Hepatocyte (in vitro differentiated cells): ENCODE results near the gene ARHGAP12. TPM values are rescaled to one million over a fixed set of nuclear protein-coding genes. Genes with fewer than 3 reads are reported as not detected.
"Not testable (repeated sequence)": the region's sequence is repeated elsewhere in the genome, so short reads cannot be mapped to it uniquely, and the experiment has no call there.

ENCODE experiments used
- DNase-seq: peaks from one replicate; pipeline ENCODE4 v3.0.0-alpha.2; 2016; ENCODE audit warnings: low spot score
- H2AFZ ChIP-seq: fragments of 200-600 bp; sonication (generic); 2 replicates; pipeline ENCODE4 v1.6.0; 2016; ENCODE audit warnings: antibody characterized with exemption, mild to moderate bottlenecking
- H3K27ac ChIP-seq: fragments of 200-600 bp; sonication (generic); 2 replicates; pipeline ENCODE4 v1.5.1; 2016; ENCODE audit warnings: mild to moderate bottlenecking
- H3K27me3 ChIP-seq: fragments of 200-600 bp; sonication (generic); 2 replicates; pipeline ENCODE4 v1.6.1; 2016
- H3K36me3 ChIP-seq: fragments of 200-600 bp; sonication (generic); replicated peaks from 2 replicates; pipeline ENCODE4 v1.5.1; 2016; ENCODE audit warnings: low read depth; ENCODE audit not compliant: insufficient read depth
- H3K4me1 ChIP-seq: fragments of 200-600 bp; sonication (generic); 2 replicates; pipeline ENCODE4 v1.5.1; 2016; ENCODE audit warnings: mild to moderate bottlenecking, moderate library complexity; ENCODE audit not compliant: insufficient read depth
- H3K4me2 ChIP-seq: fragments of 200-600 bp; sonication (generic); 2 replicates; pipeline ENCODE4 v1.6.0; 2016
- H3K4me3 ChIP-seq: fragments of 200-600 bp; sonication (generic); 2 replicates; pipeline ENCODE4 v1.5.1; 2016; ENCODE audit warnings: mild to moderate bottlenecking
- H3K79me2 ChIP-seq: fragments of 200-600 bp; sonication (generic); 2 replicates; pipeline ENCODE4 v1.6.0; 2017; ENCODE audit warnings: mild to moderate bottlenecking
- H3K9me2 ChIP-seq: fragments of 200-600 bp; sonication (generic); replicated peaks from 2 replicates; pipeline ENCODE4 v1.6.0; 2017; ENCODE audit warnings: mild to moderate bottlenecking; ENCODE audit not compliant: insufficient read depth
- H3K9me3 ChIP-seq: fragments of 200-600 bp; sonication (generic); 2 replicates; pipeline ENCODE4 v1.5.1; 2016; ENCODE audit warnings: low read depth, mild to moderate bottlenecking
- H4K20me1 ChIP-seq: fragments of 200-600 bp; sonication (generic); 2 replicates; pipeline ENCODE4 v1.6.0; 2016; ENCODE audit warnings: mild to moderate bottlenecking; ENCODE audit not compliant: insufficient read depth, poor library complexity, severe bottlenecking
- EZH2 ChIP-seq: fragments of 200-600 bp; sonication (generic); IDR thresholded peaks from 2 replicates; pipeline ENCODE4 v1.6.1; 2016; ENCODE audit warnings: antibody characterized with exemption, mild to moderate bottlenecking, borderline replicate concordance
- EZH2phosphoT487 ChIP-seq: fragments of 200-600 bp; sonication (generic); IDR thresholded peaks from one replicate; pipeline ENCODE4 v1.6.1; 2018; ENCODE audit warnings: antibody characterized with exemption, mild to moderate bottlenecking, low read depth, moderate library complexity; ENCODE audit not compliant: unreplicated experiment, severe bottlenecking
- WGBS: methylation state at CpG from one replicate; pipeline ENCODE4 v1.1.6; 2016; ENCODE audit warnings: low lambda C conversion rate; ENCODE audit errors: missing lambda C conversion rate; 5-methylcytosine and 5-hydroxymethylcytosine counted together
- polyA plus RNA-seq: library from polyadenylated mRNA; unstranded; fragments of >200 nt; fragmentation: Nextera tagmentation; extraction: Ambion mirVana; gene quantifications from 2 replicates; pipeline ENCODE4 v1.2.1, GENCODE V29; 2016
- total RNA-seq: library from RNA; depleted of rRNA; stranded (reverse); fragments of >200 nt; gene quantifications from 2 replicates; pipeline ENCODE4 v1.2.3, GENCODE V29; 2014
- TF ChIP-seq, protein P1 (sequence below): fragments of 200-600 bp; sonication (generic); IDR thresholded peaks from 2 replicates; pipeline ENCODE4 v1.5.1; 2016; ENCODE audit warnings: antibody characterized with exemption, mild to moderate bottlenecking; ENCODE audit not compliant: poor library complexity

The ARHGAP12 gene
- total and polyA plus RNA-seq, 2 experiments from 2014 or later = 16.4 to 55.6 TPM

DNA sequence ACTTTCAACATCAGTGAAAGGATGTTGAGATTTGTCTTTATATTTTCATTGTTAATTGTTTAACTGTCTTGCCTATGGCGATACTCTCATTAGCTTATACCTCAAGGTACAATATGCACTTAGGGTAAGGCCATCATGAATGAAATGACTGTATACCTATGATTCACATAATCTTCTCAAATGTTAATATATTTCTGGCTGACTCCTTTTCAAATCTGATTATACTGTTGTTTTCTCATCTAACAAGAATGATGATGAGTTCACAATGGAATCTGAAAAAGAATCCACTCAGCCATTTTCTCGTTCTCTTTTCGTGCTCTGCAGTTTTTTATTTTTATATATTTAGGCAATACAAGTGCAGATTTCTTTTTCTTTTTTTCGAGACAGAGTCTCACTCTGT lies 159.1 kb downstream of the ARHGAP12 start:
- TF ChIP-seq, protein P1, sequence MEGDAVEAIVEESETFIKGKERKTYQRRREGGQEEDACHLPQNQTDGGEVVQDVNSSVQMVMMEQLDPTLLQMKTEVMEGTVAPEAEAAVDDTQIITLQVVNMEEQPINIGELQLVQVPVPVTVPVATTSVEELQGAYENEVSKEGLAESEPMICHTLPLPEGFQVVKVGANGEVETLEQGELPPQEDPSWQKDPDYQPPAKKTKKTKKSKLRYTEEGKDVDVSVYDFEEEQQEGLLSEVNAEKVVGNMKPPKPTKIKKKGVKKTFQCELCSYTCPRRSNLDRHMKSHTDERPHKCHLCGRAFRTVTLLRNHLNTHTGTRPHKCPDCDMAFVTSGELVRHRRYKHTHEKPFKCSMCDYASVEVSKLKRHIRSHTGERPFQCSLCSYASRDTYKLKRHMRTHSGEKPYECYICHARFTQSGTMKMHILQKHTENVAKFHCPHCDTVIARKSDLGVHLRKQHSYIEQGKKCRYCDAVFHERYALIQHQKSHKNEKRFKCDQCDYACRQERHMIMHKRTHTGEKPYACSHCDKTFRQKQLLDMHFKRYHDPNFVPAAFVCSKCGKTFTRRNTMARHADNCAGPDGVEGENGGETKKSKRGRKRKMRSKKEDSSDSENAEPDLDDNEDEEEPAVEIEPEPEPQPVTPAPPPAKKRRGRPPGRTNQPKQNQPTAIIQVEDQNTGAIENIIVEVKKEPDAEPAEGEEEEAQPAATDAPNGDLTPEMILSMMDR = no peak
- no peak for TF ChIP-seq EZH2phosphoT487
- Histone ChIP-seq H3K36me3 (no peaks in the 10 kb centered on the region), H3K4me2 (no peak overlapping the region), H3K79me2 (no peaks in the 10 kb centered on the region), H3K27ac (no peak overlapping the region), H3K9me2 (no peaks in the 10 kb centered on the region), H3K27me3 (no peaks in the 10 kb centered on the region), H3K4me3 (no peak overlapping the region), H4K20me1 (no peaks in the 10 kb centered on the region), H3K4me1 (peaks cover 6% of the 10 kb centered on the region), H2AFZ (no peak overlapping the region), H3K9me3 (no peaks in the 10 kb centered on the region)
- whole genome bisulfite sequencing = 75% methylated on average over 4 of the region's 4 CpGs
- DNase-seq = no peak

DNA sequence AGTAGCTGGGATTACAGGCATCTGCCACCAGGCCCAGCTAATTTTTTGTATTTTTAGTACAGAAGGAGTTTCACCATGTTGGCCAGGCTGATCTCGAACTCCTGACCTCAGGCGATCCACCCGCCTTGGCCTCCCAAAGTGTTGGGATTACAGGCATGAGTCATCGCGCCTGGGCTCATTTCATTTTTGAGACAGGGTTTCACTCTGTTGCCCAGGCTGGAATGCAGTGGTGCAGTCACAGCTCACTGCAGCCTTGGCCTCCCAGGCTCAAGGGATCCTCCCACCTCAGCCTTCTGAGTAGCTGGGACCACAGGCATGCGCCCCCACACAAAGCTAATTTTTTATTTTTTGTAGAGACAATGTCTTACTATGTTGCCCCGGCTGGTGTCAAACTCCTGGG lies 159.7 kb downstream of the ARHGAP12 start:
- not testable (repeated sequence) for H3K4me3 ChIP-seq, H3K36me3 ChIP-seq, H3K4me1 ChIP-seq, H3K9me3 ChIP-seq, H4K20me1 ChIP-seq, DNase-seq, H3K9me2 ChIP-seq, H3K27me3 ChIP-seq, H3K79me2 ChIP-seq, H3K4me2 ChIP-seq, H3K27ac ChIP-seq, H2AFZ ChIP-seq
- 95% methylated on average over 7 of the region's 7 CpGs for WGBS

DNA sequence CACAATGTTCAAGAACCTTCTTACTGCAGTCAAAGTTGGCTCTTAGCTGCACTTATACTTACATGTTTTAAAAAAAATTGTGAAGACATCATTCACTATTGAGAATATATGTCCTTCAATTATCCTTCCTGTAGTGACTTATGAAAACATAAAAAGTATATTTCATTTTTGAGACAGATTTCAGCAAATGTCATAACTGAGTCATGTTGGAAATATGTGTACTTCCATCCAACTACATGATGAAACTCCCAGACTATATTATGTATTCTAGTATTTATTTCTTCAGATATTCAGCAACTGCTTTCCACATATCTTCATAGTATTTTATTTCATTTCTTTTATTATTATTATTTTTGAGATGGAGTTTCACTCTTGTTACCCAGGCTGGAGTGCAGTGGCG lies 160.2 kb downstream of the ARHGAP12 start:
- no peak for TF ChIP-seq EZH2
- no peak for TF ChIP-seq EZH2phosphoT487
- TF ChIP-seq, protein P1 = no peak
- Histone ChIP-seq H3K9me3 (no peaks in the 10 kb centered on the region), H3K27me3 (no peaks in the 10 kb centered on the region), H3K9me2 (no peaks in the 10 kb centered on the region), H2AFZ (no peak overlapping the region), H3K4me3 (no peak overlapping the region), H3K79me2 (no peaks in the 10 kb centered on the region), H4K20me1 (no peaks in the 10 kb centered on the region), H3K36me3 (no peaks in the 10 kb centered on the region), H3K27ac (no peak overlapping the region), H3K4me1 (no peaks in the 10 kb centered on the region), H3K4me2 (no peak overlapping the region)
- WGBS = 100% methylated on average over 1 of the region's 1 CpG
- DNase-seq = no peak

DNA sequence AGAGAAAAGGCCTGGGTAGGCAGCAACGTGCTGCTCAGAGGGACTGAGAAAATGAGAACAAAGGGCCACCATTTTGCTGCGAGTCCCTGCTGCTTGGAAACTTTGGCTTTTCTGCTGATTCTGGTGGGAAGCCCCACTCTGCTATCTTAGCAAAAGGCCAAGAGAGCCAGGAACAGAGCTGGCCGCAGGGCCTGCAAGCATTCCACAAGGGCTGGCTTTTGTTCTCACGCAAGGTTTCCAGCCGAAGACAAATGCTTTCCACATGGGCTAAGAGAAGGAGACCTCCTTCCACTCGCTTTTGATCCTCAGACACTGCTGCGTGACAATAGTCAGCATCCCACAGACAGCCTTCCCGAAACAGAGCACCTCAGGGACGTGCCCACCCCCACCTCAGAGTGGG lies 163.1 kb downstream of the ARHGAP12 start:
- H3K27me3 ChIP-seq = no peaks in the 10 kb centered on the region
- peaks cover 6% of the 10 kb centered on the region for H3K4me1 ChIP-seq
- H4K20me1 ChIP-seq = no peaks in the 10 kb centered on the region
- TF ChIP-seq EZH2 (no peak), EZH2phosphoT487 (no peak)
- TF ChIP-seq, protein P1 = no peak
- H3K79me2 ChIP-seq = no peaks in the 10 kb centered on the region
- H3K4me3 ChIP-seq = no peak overlapping the region
- H2AFZ ChIP-seq = no peak overlapping the region
- no peak overlapping the region for H3K27ac ChIP-seq
- no peaks in the 10 kb centered on the region for H3K9me3 ChIP-seq
- no peak overlapping the region for H3K4me2 ChIP-seq
- WGBS = 75% methylated on average over 9 of the region's 9 CpGs
- DNase-seq = no peak
- no peaks in the 10 kb centered on the region for H3K9me2 ChIP-seq
- H3K36me3 ChIP-seq = no peaks in the 10 kb centered on the region
